SU-DHL-6 (cell line): Measurements from ENCODE around the gene LIPM.

Source experiments
- H2AFZ ChIP-seq: fragments of 200-600 bp; sonication (generic); 2 replicates; pipeline ENCODE4 v1.6.1; 2014; ENCODE audit warnings: low read depth, mild to moderate bottlenecking, moderate library complexity, mixed read lengths, antibody characterized with exemption, low read length; ENCODE audit not compliant: severe bottlenecking
- H3F3A ChIP-seq: fragments of 200-600 bp; shearing (Covaris generic); 2 replicates; pipeline ENCODE4 v1.6.0; 2016; ENCODE audit warnings: antibody characterized with exemption, mild to moderate bottlenecking; ENCODE audit not compliant: insufficient read depth
- H3K27ac ChIP-seq: fragments of 200-600 bp; sonication (generic); 2 replicates; pipeline ENCODE4 v1.5.1; 2016; ENCODE audit warnings: low read depth, mild to moderate bottlenecking, low read length, moderate library complexity, mixed read lengths
- H3K27me3 ChIP-seq: fragments of 200-600 bp; sonication (generic), shearing (Covaris generic); 2 replicates; pipeline ENCODE4 v1.6.0; 2014; ENCODE audit warnings: mild to moderate bottlenecking, low read length
- H3K36me3 ChIP-seq: fragments of 200-600 bp; sonication (generic); 2 replicates; pipeline ENCODE4 v1.6.1; 2014; ENCODE audit warnings: mild to moderate bottlenecking, low read length, mixed read lengths
- H3K4me2 ChIP-seq: fragments of 300-600, 200-600 bp; shearing (Covaris generic), sonication (generic); 2 replicates; pipeline ENCODE4 v1.6.0; 2014; ENCODE audit warnings: low read length, low read depth, mild to moderate bottlenecking; ENCODE audit not compliant: poor library complexity, severe bottlenecking
- H3K4me3 ChIP-seq: fragments of 200-600 bp; sonication (generic); 2 replicates; pipeline ENCODE4 v1.5.1; 2014; ENCODE audit warnings: antibody characterized with exemption, low read length, mild to moderate bottlenecking, mixed read lengths; ENCODE audit not compliant: insufficient read depth, poor library complexity, severe bottlenecking
- H3K79me2 ChIP-seq: fragments of 200-600 bp; sonication (generic); 2 replicates; pipeline ENCODE4 v1.6.1; 2014; ENCODE audit warnings: mild to moderate bottlenecking, low read length, moderate library complexity; ENCODE audit not compliant: insufficient read depth
- H3K9ac ChIP-seq: fragments of 200-600 bp; sonication (generic); 2 replicates; pipeline ENCODE4 v1.7.0; 2014; ENCODE audit warnings: mild to moderate bottlenecking, low read length
- H3K9me2 ChIP-seq: fragments of 200-600 bp; sonication (generic); replicated peaks from 2 replicates; pipeline ENCODE4 v1.6.1; 2014; ENCODE audit warnings: low read length; ENCODE audit not compliant: insufficient read depth
- H3K9me3 ChIP-seq: fragments of 200-600 bp; sonication (generic); 2 replicates; pipeline ENCODE4 v1.6.1; 2014; ENCODE audit warnings: low read length, mixed read lengths; ENCODE audit not compliant: insufficient read depth
- H4K20me1 ChIP-seq: fragments of 200-600 bp; sonication (generic); 2 replicates; pipeline ENCODE4 v1.6.1; 2014; ENCODE audit warnings: low read depth, mild to moderate bottlenecking, antibody characterized with exemption, low read length, moderate library complexity, mixed read lengths
- CTCF ChIP-seq: fragments of 200-600 bp; sonication (generic); IDR thresholded peaks from one replicate; pipeline ENCODE4 v1.5.1; 2017; ENCODE audit warnings: antibody characterized with exemption, mild to moderate bottlenecking, low read length, moderate library complexity; ENCODE audit not compliant: insufficient read depth, poor library complexity, severe bottlenecking
- EZH2phosphoT487 ChIP-seq: fragments of 200-600 bp; sonication (generic), shearing (Covaris generic); conservative IDR thresholded peaks from 2 replicates; pipeline ENCODE4 v1.6.1; 2018; ENCODE audit warnings: mild to moderate bottlenecking, antibody characterized with exemption, low read length, moderate library complexity, mixed read lengths

The LIPM gene

GRCh38 chr10:88854684-88855083, 52.2 kb downstream of the LIPM start:
- H3K79me2 ChIP-seq, result no peaks in the 10 kb centered on the region
- H3K4me2 ChIP-seq, result no peak overlapping the region
- no peaks in the 10 kb centered on the region for H3K9me2 ChIP-seq
- no peak overlapping the region for H3K9ac ChIP-seq
- H3F3A ChIP-seq, result no peaks in the 10 kb centered on the region
- H3K27me3 ChIP-seq, result no peaks in the 10 kb centered on the region
- no peak overlapping the region for H3K27ac ChIP-seq
- no peak overlapping the region for H3K4me3 ChIP-seq
- H4K20me1 ChIP-seq, result no peaks in the 10 kb centered on the region
- H2AFZ ChIP-seq, result no peak overlapping the region
- no peak for TF ChIP-seq CTCF
- TF ChIP-seq EZH2phosphoT487, result no peak
- no peaks in the 10 kb centered on the region for H3K9me3 ChIP-seq
- no peaks in the 10 kb centered on the region for H3K36me3 ChIP-seq

GRCh38 chr10:88857831-88858230, 55.3 kb downstream of the LIPM start:
- no peaks in the 10 kb centered on the region for H3K79me2 ChIP-seq
- no peaks in the 10 kb centered on the region for H3K9me2 ChIP-seq
- H3K4me3 ChIP-seq, result no peak overlapping the region
- no peaks in the 10 kb centered on the region for H4K20me1 ChIP-seq
- no peak overlapping the region for H3K4me2 ChIP-seq
- no peaks in the 10 kb centered on the region for H3K36me3 ChIP-seq
- H3K27me3 ChIP-seq, result no peaks in the 10 kb centered on the region
- H3F3A ChIP-seq, result no peaks in the 10 kb centered on the region
- H3K27ac ChIP-seq, result no peak overlapping the region
- H2AFZ ChIP-seq, result no peak overlapping the region
- no peaks in the 10 kb centered on the region for H3K9me3 ChIP-seq
- no peak overlapping the region for H3K9ac ChIP-seq
- TF ChIP-seq CTCF, result no peak
- no peak for TF ChIP-seq EZH2phosphoT487

- Histone ChIP-seq H3K4me3 (no peak overlapping the region), H3K9ac (no peak overlapping the region), H3K27ac (no peak overlapping the region), H3F3A (no peaks in the 10 kb centered on the region), H3K9me3 (no peaks in the 10 kb centered on the region), H3K79me2 (no peaks in the 10 kb centered on the region), H3K36me3 (no peaks in the 10 kb centered on the region), H2AFZ (no peak overlapping the region), H3K27me3 (no peaks in the 10 kb centered on the region), H4K20me1 (no peaks in the 10 kb centered on the region), H3K4me2 (no peak overlapping the region), H3K9me2 (no peaks in the 10 kb centered on the region)
- TF ChIP-seq EZH2phosphoT487, result no peak
- no peak for TF ChIP-seq CTCF
Measured at GRCh38 chr10:88858491-88858890, 56.0 kb downstream of the LIPM start.

GRCh38 chr10:88861036-88861435, 58.5 kb downstream of the LIPM start:
- H3K4me3 ChIP-seq, result no peak overlapping the region
- no peaks in the 10 kb centered on the region for H3K36me3 ChIP-seq
- no peak overlapping the region for H3K4me2 ChIP-seq
- H2AFZ ChIP-seq, result no peak overlapping the region
- no peaks in the 10 kb centered on the region for H3K27me3 ChIP-seq
- no peaks in the 10 kb centered on the region for H3K79me2 ChIP-seq
- no peaks in the 10 kb centered on the region for H3K9me2 ChIP-seq
- TF ChIP-seq CTCF (no peak), EZH2phosphoT487 (no peak)
- no peaks in the 10 kb centered on the region for H3F3A ChIP-seq
- H3K27ac ChIP-seq, result no peak overlapping the region
- H3K9ac ChIP-seq, result no peak overlapping the region
- H4K20me1 ChIP-seq, result no peaks in the 10 kb centered on the region
- no peaks in the 10 kb centered on the region for H3K9me3 ChIP-seq
